Erythroblast (primary cell): ENCODE results near the gene COL25A1.
A peak's percentile ranks its signal among the peaks of the same experiment; 100 is the strongest.

Source experiments
- DNase-seq, 2 experiments: peaks; one replicate each; lab custom pipeline; 2025; lab: John Stamatoyannopoulos, UW
- GATA1 ChIP-seq: IDR thresholded peaks from 2 replicates; pipeline ENCODE4 v1.6.1; 2011; ENCODE audit warnings: low read depth, mild to moderate bottlenecking, control low read depth, low read length, moderate library complexity
- POLR2A ChIP-seq: IDR thresholded peaks from 2 replicates; pipeline ENCODE4 v1.6.1; 2011; ENCODE audit warnings: mild to moderate bottlenecking, low read length

COL25A1 gene

GRCh38 chr4:109216085-109216696 is 86.3 kb downstream of the COL25A1 start:
- no peak for DNase-seq
- TF ChIP-seq POLR2A, result no peak
- no peak for TF ChIP-seq GATA1

GRCh38 chr4:109215506-109215905 is 87.0 kb downstream of the COL25A1 start:
- DNase-seq, result no peak
- TF ChIP-seq POLR2A (no peak), GATA1 (no peak)

- TF ChIP-seq GATA1 (no peak), POLR2A (no peak)
- DNase-seq, result no peak
These were observed 87.7 kb downstream of the COL25A1 start for GRCh38 chr4:109214622-109215301.

GRCh38 chr4:109213056-109213455 is 89.4 kb downstream of the COL25A1 start:
- TF ChIP-seq GATA1 (no peak), POLR2A (no peak)
- DNase-seq, result peak in 1 of 2 experiments; percentile 29

GRCh38 chr4:109211671-109212070 is 90.8 kb downstream of the COL25A1 start:
- TF ChIP-seq GATA1, result no peak
- no peak for DNase-seq

GRCh38 chr4:109209647-109210046 is 92.8 kb downstream of the COL25A1 start:
- TF ChIP-seq GATA1, result no peak
- no peak for TF ChIP-seq POLR2A
- DNase-seq, result no peak

- TF ChIP-seq POLR2A (no peak), GATA1 (no peak)
- DNase-seq, result no peak
These were observed 94.6 kb downstream of the COL25A1 start for GRCh38 chr4:109207898-109208297.

GRCh38 chr4:109207061-109207460 is 95.4 kb downstream of the COL25A1 start:
- TF ChIP-seq POLR2A, result no peak
- no peak for DNase-seq

- no peak for TF ChIP-seq GATA1
- no peak for TF ChIP-seq POLR2A
- DNase-seq, result no peak
These were observed 95.8 kb downstream of the COL25A1 start for GRCh38 chr4:109206620-109207019.

GRCh38 chr4:109205186-109205585 is 97.3 kb downstream of the COL25A1 start:
- no peak for DNase-seq
- TF ChIP-seq POLR2A (no peak), GATA1 (no peak)

- no peak for TF ChIP-seq POLR2A
- no peak for DNase-seq
These were observed 102.9 kb downstream of the COL25A1 start for GRCh38 chr4:109199585-109199984.

GRCh38 chr4:109195646-109196045 is 106.8 kb downstream of the COL25A1 start:
- no peak for DNase-seq
- TF ChIP-seq POLR2A (no peak), GATA1 (no peak)

GRCh38 chr4:109191216-109191615 is 111.2 kb downstream of the COL25A1 start:
- DNase-seq, result no peak
- TF ChIP-seq POLR2A (no peak), GATA1 (no peak)

GRCh38 chr4:109186458-109186945 is 116.0 kb downstream of the COL25A1 start:
- TF ChIP-seq GATA1, result no peak
- TF ChIP-seq POLR2A, result no peak
- no peak for DNase-seq

- DNase-seq, result no peak
- TF ChIP-seq POLR2A (no peak), GATA1 (no peak)
These were observed 116.5 kb downstream of the COL25A1 start for GRCh38 chr4:109185951-109186350.
